D721Med (cell line): ENCODE measurements around the gene LGR6.
A peak's percentile ranks its signal among the peaks of the same experiment; 100 is the strongest.

Experiments used
- DNase-seq: peaks from one replicate; pipeline ENCODE4 v3.0.0; 2011; ENCODE audit warnings: low spot score; ENCODE audit not compliant: insufficient read length
- FAIRE-seq: peaks from 2 replicates; lab custom pipeline; 2011; peaks lifted over from hg19 to GRCh38; lab: Jason Lieb, UNC
- CTCF ChIP-seq: IDR thresholded peaks from 2 replicates; pipeline ENCODE4 v1.5.1; 2012; ENCODE audit warnings: mild to moderate bottlenecking, control low read depth; ENCODE audit not compliant: insufficient read depth; ENCODE audit errors: missing control alignments

LGR6 gene

DNA sequence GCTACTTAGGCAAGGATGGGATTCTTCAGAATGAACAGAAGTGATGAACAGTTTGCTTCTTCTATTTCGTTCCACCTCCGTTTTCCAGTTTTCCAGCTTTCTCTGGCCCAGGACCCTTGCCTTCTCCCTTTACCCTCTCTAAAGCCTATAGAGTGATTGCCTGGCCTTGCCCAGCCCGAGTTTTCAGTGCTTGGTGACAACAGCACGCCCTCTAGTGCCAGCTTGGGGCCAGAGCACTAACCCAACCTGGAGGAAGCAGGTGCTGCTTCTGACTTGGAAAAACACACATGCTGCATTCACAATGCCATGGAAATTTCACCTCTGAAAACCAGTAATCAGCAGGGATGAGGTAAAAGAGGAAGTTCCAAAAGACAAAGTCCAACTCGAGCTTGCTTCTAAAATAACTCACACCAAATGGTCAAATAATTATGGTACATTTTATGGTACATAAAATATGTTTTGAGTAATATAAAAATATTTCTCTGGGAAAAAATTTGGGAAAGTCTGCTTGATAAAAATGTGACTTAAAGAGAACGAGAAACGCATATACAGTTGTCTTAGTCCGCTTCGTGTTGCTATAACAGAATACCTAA is 122.1 kb downstream of the LGR6 start:
- TF ChIP-seq CTCF = peak; percentile 100
- FAIRE-seq (peak; percentile 74), DNase-seq (peak; percentile 95)

GRCh38 chr1:202316186-202316585 is 122.6 kb downstream of the LGR6 start:
- DNase-seq = no peak
- peak; percentile 81 for FAIRE-seq
- TF ChIP-seq CTCF = no peak

DNA sequence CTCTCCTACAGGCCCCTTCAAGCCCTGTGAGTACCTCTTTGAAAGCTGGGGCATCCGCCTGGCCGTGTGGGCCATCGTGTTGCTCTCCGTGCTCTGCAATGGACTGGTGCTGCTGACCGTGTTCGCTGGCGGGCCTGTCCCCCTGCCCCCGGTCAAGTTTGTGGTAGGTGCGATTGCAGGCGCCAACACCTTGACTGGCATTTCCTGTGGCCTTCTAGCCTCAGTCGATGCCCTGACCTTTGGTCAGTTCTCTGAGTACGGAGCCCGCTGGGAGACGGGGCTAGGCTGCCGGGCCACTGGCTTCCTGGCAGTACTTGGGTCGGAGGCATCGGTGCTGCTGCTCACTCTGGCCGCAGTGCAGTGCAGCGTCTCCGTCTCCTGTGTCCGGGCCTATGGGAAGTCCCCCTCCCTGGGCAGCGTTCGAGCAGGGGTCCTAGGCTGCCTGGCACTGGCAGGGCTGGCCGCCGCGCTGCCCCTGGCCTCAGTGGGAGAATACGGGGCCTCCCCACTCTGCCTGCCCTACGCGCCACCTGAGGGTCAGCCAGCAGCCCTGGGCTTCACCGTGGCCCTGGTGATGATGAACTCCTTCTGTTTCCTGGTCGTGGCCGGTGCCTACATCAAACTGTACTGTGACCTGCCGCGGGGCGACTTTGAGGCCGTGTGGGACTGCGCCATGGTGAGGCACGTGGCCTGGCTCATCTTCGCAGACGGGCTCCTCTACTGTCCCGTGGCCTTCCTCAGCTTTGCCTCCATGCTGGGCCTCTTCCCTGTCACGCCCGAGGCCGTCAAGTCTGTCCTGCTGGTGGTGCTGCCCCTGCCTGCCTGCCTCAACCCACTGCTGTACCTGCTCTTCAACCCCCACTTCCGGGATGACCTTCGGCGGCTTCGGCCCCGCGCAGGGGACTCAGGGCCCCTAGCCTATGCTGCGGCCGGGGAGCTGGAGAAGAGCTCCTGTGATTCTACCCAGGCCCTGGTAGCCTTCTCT is 124.6 kb downstream of the LGR6 start:
- DNase-seq (no peak), FAIRE-seq (no peak)
- no peak for TF ChIP-seq CTCF

- DNase-seq = no peak
- TF ChIP-seq CTCF = no peak
- no peak for FAIRE-seq
Observed at GRCh38 chr1:202319381-202320080, 125.9 kb downstream of the LGR6 start.

DNA sequence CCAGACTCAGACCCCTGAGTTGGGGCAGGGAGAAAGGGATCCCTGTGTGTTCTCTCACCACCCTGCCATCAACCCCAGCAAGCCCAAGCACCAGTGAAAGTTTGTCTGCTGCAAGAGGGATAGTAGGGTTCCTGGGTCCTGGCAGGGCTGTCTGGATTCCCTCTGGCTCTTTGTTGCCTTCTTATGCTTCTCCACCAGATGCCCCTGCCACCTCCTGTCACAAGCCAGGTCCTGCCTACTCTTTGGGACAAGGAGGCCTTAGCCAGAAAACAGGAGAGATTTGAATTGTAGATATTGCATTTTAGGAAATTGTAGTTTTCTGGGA is 126.4 kb downstream of the LGR6 start:
- TF ChIP-seq CTCF = no peak
- DNase-seq (no peak), FAIRE-seq (no peak)

GRCh38 chr1:202323731-202324130 is 130.1 kb downstream of the LGR6 start:
- DNase-seq (no peak), FAIRE-seq (no peak)
- TF ChIP-seq CTCF = no peak
